ENCODE data around the gene MED13L.

The MED13L gene

GRCh38 chr12:116317986-116318575, 40.6 kb upstream of the MED13L start:
- H3K27me3 ChIP-seq (ENCODE audit: control insufficient read depth, insufficient read depth, low read length): no peaks in the 10 kb centered on the region

DNA sequence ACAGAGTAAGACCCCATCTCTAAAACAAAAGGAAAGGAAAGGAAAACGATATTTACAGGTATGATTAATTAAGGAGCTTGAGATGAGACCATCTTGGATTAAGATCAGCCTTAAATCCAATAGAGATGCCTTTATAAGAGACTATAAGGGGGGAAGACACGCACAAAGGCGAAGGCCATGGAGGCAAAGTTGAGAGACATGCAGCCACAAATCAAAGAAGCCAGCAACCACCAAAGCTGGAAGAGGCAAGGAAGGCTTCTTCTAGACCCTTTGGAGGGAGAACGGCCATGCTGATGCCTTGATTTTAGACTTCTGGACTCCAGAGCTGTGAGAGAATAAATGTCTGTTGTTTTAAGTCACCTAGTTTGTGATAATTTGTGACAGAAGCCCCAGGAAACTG, 39.6 kb upstream of the MED13L start:
- WGBS (ENCODE audit: insufficient coverage, insufficient read length): no CpG with 5 or more reads among the region's 4 CpGs
- Histone ChIP-seq H3K4me1 (ENCODE audit: control insufficient read depth, insufficient read depth, low read length) (no peaks in the 10 kb centered on the region), H3K27me3 (ENCODE audit: control insufficient read depth, insufficient read depth, low read length) (no peaks in the 10 kb centered on the region), H3K9me3 (ENCODE audit: control insufficient read depth, insufficient read depth, low read length) (no peaks in the 10 kb centered on the region), H3K36me3 (ENCODE audit: control insufficient read depth, insufficient read depth, low read length) (no peaks in the 10 kb centered on the region), H3K4me3 (ENCODE audit: low read length) (no peak overlapping the region), H3K27ac (ENCODE audit: low read length) (no peak overlapping the region)
- no peak for DNase-seq (ENCODE audit: low read depth, low spot score)

More at GRCh38 chr12:116317986-116318575, 40.6 kb upstream of the MED13L start:
- no CpG with 5 or more reads among the region's 23 CpGs for WGBS (ENCODE audit: insufficient coverage, insufficient read length)
- no peaks in the 10 kb centered on the region for H3K9me3 ChIP-seq (ENCODE audit: control insufficient read depth, insufficient read depth, low read length)
- no peak overlapping the region for H3K27ac ChIP-seq (ENCODE audit: low read length)
- H3K36me3 ChIP-seq (ENCODE audit: control insufficient read depth, insufficient read depth, low read length): no peaks in the 10 kb centered on the region
- H3K4me1 ChIP-seq (ENCODE audit: control insufficient read depth, insufficient read depth, low read length): no peaks in the 10 kb centered on the region
- no peak for DNase-seq (ENCODE audit: low read depth, low spot score)
- no peak overlapping the region for H3K4me3 ChIP-seq (ENCODE audit: low read length)

DNA sequence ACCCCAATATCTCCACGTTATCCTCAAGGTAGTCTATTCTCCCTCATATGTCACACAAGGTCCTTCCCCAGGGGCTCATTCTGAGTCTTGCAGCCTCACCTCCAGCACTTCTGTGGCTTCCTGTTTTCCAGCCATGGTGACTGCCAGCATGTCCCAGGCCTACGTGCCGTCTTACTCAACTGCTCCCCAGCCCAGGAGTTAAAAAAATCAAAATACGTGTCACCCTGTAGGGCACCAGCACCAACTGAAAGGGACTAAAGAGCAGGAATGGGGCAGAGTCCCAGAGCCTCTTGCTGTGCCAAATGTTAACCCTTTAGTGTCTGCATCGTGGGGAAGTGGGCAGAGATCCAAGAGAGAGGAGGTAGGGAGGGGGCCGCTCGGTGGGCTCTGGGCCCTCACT, 37.0 kb upstream of the MED13L start:
- no peaks in the 10 kb centered on the region for H3K4me1 ChIP-seq (ENCODE audit: control insufficient read depth, insufficient read depth, low read length)
- WGBS (ENCODE audit: insufficient coverage, insufficient read length): no CpG with 5 or more reads among the region's 7 CpGs
- H3K9me3 ChIP-seq (ENCODE audit: control insufficient read depth, insufficient read depth, low read length): no peaks in the 10 kb centered on the region
- no peak overlapping the region for H3K4me3 ChIP-seq (ENCODE audit: low read length)
- H3K27ac ChIP-seq (ENCODE audit: low read length): no peak overlapping the region
- no peaks in the 10 kb centered on the region for H3K36me3 ChIP-seq (ENCODE audit: control insufficient read depth, insufficient read depth, low read length)
- DNase-seq (ENCODE audit: low read depth, low spot score): no peak
- H3K27me3 ChIP-seq (ENCODE audit: control insufficient read depth, insufficient read depth, low read length): no peaks in the 10 kb centered on the region

DNA sequence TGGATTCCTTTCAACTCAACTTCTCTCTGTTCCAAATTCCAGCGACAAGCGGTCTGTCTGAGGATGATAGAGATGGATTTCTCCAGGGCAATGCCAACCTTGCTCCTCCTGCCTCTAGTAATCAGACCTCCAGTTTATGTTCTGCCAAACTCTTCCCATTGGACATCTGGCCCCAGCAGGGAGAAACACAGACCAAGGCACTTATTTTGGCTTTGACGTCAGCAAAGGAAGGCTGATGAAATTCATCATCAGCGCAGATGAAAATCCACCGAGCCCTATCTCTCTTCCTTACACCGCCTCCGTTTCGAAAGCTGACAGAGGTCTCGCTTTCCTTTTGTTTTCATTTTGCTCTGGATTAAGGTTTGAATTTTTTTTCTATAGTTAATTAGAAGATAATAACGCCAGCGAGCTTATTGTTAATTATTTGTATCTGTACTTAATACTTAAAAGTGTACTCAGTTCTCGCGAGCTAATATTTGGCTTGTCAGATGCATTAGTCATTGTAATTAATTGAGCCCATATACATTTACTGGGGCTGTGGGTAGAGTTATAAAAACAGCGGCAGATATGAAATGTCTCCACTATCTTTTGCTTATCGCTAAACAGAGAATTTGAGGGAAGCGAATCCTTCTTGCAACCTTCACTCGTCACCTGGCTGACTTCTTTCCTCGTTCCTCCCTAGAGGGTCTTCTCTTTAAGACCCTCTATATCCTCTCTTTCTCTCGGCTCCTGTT, 35.9 kb upstream of the MED13L start:
- WGBS (ENCODE audit: insufficient coverage, insufficient read length): no CpG with 5 or more reads among the region's 19 CpGs
- Histone ChIP-seq H3K9me3 (ENCODE audit: control insufficient read depth, insufficient read depth, low read length) (no peaks in the 10 kb centered on the region), H3K27me3 (ENCODE audit: control insufficient read depth, insufficient read depth, low read length) (no peaks in the 10 kb centered on the region), H3K36me3 (ENCODE audit: control insufficient read depth, insufficient read depth, low read length) (no peaks in the 10 kb centered on the region), H3K27ac (ENCODE audit: low read length) (no peak overlapping the region), H3K4me3 (ENCODE audit: low read length) (no peak overlapping the region), H3K4me1 (ENCODE audit: control insufficient read depth, insufficient read depth, low read length) (no peaks in the 10 kb centered on the region)
- no peak for DNase-seq (ENCODE audit: low read depth, low spot score)

- H3K27ac ChIP-seq (ENCODE audit: low read length): no peak overlapping the region
- no CpG with 5 or more reads among the region's 3 CpGs for WGBS (ENCODE audit: insufficient coverage, insufficient read length)
- no peak for DNase-seq (ENCODE audit: low read depth, low spot score)
These were observed 32.6 kb upstream of the MED13L start for GRCh38 chr12:116310082-116310481.

GRCh38 chr12:116309343-116309742, 31.9 kb upstream of the MED13L start:
- no peak for DNase-seq (ENCODE audit: low read depth, low spot score)
- Histone ChIP-seq H3K4me3 (ENCODE audit: low read length) (no peak overlapping the region), H3K9me3 (ENCODE audit: control insufficient read depth, insufficient read depth, low read length) (no peaks in the 10 kb centered on the region), H3K4me1 (ENCODE audit: control insufficient read depth, insufficient read depth, low read length) (no peaks in the 10 kb centered on the region), H3K27me3 (ENCODE audit: control insufficient read depth, insufficient read depth, low read length) (no peaks in the 10 kb centered on the region), H3K27ac (ENCODE audit: low read length) (no peak overlapping the region), H3K36me3 (ENCODE audit: control insufficient read depth, insufficient read depth, low read length) (no peaks in the 10 kb centered on the region)
- WGBS (ENCODE audit: insufficient coverage, insufficient read length): no CpG with 5 or more reads among the region's 1 CpG

More at GRCh38 chr12:116310082-116310481, 32.6 kb upstream of the MED13L start:
- H3K27me3 ChIP-seq (ENCODE audit: control insufficient read depth, insufficient read depth, low read length): no peaks in the 10 kb centered on the region
- H3K4me3 ChIP-seq (ENCODE audit: low read length): no peak overlapping the region
- H3K4me1 ChIP-seq (ENCODE audit: control insufficient read depth, insufficient read depth, low read length): no peaks in the 10 kb centered on the region
- no peaks in the 10 kb centered on the region for H3K9me3 ChIP-seq (ENCODE audit: control insufficient read depth, insufficient read depth, low read length)
- no peaks in the 10 kb centered on the region for H3K36me3 ChIP-seq (ENCODE audit: control insufficient read depth, insufficient read depth, low read length)

GRCh38 chr12:116308647-116309046, 31.2 kb upstream of the MED13L start:
- Histone ChIP-seq H3K27ac (ENCODE audit: low read length) (no peak overlapping the region), H3K27me3 (ENCODE audit: control insufficient read depth, insufficient read depth, low read length) (no peaks in the 10 kb centered on the region), H3K9me3 (ENCODE audit: control insufficient read depth, insufficient read depth, low read length) (no peaks in the 10 kb centered on the region), H3K4me3 (ENCODE audit: low read length) (no peak overlapping the region), H3K36me3 (ENCODE audit: control insufficient read depth, insufficient read depth, low read length) (no peaks in the 10 kb centered on the region), H3K4me1 (ENCODE audit: control insufficient read depth, insufficient read depth, low read length) (no peaks in the 10 kb centered on the region)
- no peak for DNase-seq (ENCODE audit: low read depth, low spot score)
- no CpG with 5 or more reads among the region's 7 CpGs for WGBS (ENCODE audit: insufficient coverage, insufficient read length)

DNA sequence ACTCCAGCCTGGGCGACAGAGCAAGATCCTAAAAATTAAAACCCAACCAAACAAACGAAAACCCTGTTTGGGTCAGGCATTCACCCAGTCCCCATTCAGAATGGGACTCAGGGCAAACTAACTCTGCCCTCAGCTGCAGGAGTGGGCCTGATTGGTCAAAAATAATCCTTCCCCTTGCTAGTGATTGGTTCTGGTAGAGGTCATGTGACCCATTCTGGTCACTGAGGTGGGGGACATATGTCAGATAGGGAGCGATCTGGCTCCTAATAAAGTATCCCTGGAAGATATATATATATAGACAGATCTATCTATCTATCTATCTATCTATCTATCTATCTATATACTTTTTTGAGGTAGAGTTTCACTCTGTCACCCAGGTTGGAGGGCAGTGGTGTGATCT, 29.5 kb upstream of the MED13L start:
- H3K4me3 ChIP-seq (ENCODE audit: low read length): no peak overlapping the region
- no peaks in the 10 kb centered on the region for H3K27me3 ChIP-seq (ENCODE audit: control insufficient read depth, insufficient read depth, low read length)
- H3K9me3 ChIP-seq (ENCODE audit: control insufficient read depth, insufficient read depth, low read length): no peaks in the 10 kb centered on the region
- no peak overlapping the region for H3K27ac ChIP-seq (ENCODE audit: low read length)
- no peak for DNase-seq (ENCODE audit: low read depth, low spot score)
- WGBS (ENCODE audit: insufficient coverage, insufficient read length): no CpG with 5 or more reads among the region's 3 CpGs
- no peaks in the 10 kb centered on the region for H3K36me3 ChIP-seq (ENCODE audit: control insufficient read depth, insufficient read depth, low read length)
- no peaks in the 10 kb centered on the region for H3K4me1 ChIP-seq (ENCODE audit: control insufficient read depth, insufficient read depth, low read length)

GRCh38 chr12:116306506-116306905, 29.0 kb upstream of the MED13L start:
- no peaks in the 10 kb centered on the region for H3K36me3 ChIP-seq (ENCODE audit: control insufficient read depth, insufficient read depth, low read length)
- WGBS (ENCODE audit: insufficient coverage, insufficient read length): no CpG with 5 or more reads among the region's 5 CpGs

GRCh38 chr12:116304621-116305020, 27.1 kb upstream of the MED13L start:
- Histone ChIP-seq H3K4me3 (ENCODE audit: low read length) (no peak overlapping the region), H3K27ac (ENCODE audit: low read length) (no peak overlapping the region), H3K36me3 (ENCODE audit: control insufficient read depth, insufficient read depth, low read length) (no peaks in the 10 kb centered on the region), H3K4me1 (ENCODE audit: control insufficient read depth, insufficient read depth, low read length) (no peaks in the 10 kb centered on the region; the same call in 1 of the 2 replicates), H3K9me3 (ENCODE audit: control insufficient read depth, insufficient read depth, low read length) (no peaks in the 10 kb centered on the region), H3K27me3 (ENCODE audit: control insufficient read depth, insufficient read depth, low read length) (no peaks in the 10 kb centered on the region)
- no peak for DNase-seq (ENCODE audit: low read depth, low spot score)
- WGBS (ENCODE audit: insufficient coverage, insufficient read length): no CpG with 5 or more reads among the region's 4 CpGs

More at GRCh38 chr12:116306506-116306905, 29.0 kb upstream of the MED13L start:
- no peak overlapping the region for H3K4me3 ChIP-seq (ENCODE audit: low read length)
- H3K4me1 ChIP-seq (ENCODE audit: control insufficient read depth, insufficient read depth, low read length): no peaks in the 10 kb centered on the region
- no peaks in the 10 kb centered on the region for H3K9me3 ChIP-seq (ENCODE audit: control insufficient read depth, insufficient read depth, low read length)
- DNase-seq (ENCODE audit: low read depth, low spot score): no peak
- H3K27me3 ChIP-seq (ENCODE audit: control insufficient read depth, insufficient read depth, low read length): no peaks in the 10 kb centered on the region
- no peak overlapping the region for H3K27ac ChIP-seq (ENCODE audit: low read length)

DNA sequence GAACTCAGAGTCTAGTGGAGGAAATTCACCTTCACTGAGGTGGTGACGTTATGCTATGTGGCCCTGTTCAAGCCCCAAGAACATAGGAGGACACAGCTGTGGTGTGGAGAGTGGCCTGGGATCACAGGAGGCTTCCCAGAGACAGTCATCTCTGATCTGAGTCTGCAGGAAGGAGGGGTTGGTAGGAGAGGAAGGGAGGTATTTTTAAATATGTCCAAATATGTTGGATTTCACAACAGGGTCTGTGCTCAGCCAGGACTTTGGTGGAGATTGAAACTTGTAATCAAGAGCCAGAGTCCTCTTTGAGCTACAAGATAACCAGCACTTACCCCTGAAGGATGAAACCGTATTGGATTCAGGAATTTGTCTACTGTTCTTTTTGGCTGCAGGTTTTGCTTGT, 26.4 kb upstream of the MED13L start:
- no CpG with 5 or more reads among the region's 2 CpGs for WGBS (ENCODE audit: insufficient coverage, insufficient read length)
- H3K9me3 ChIP-seq (ENCODE audit: control insufficient read depth, insufficient read depth, low read length): no peaks in the 10 kb centered on the region
- no peaks in the 10 kb centered on the region for H3K36me3 ChIP-seq (ENCODE audit: control insufficient read depth, insufficient read depth, low read length)
- no peak overlapping the region for H3K27ac ChIP-seq (ENCODE audit: low read length)
- H3K4me3 ChIP-seq (ENCODE audit: low read length): no peak overlapping the region
- H3K27me3 ChIP-seq (ENCODE audit: control insufficient read depth, insufficient read depth, low read length): no peaks in the 10 kb centered on the region
- no peak for DNase-seq (ENCODE audit: low read depth, low spot score)
- H3K4me1 ChIP-seq (ENCODE audit: control insufficient read depth, insufficient read depth, low read length): no peaks in the 10 kb centered on the region; the same call in 1 of the 2 replicates

Data from iPS DF 6.9 (cell line).